H9 (cell line): Measurements from ENCODE around the gene BBX. TPM values are rescaled to one million over a fixed set of nuclear protein-coding genes. Genes with fewer than 3 reads are reported as not detected.

Experiments
- DNase-seq: peaks from one replicate; pipeline ENCODE4 v3.0.0-alpha.2; 2017
- H2AFZ ChIP-seq: one replicate; pipeline ENCODE4 v1.6.1; 2013; ENCODE audit warnings: mild to moderate bottlenecking, low read length, control low read depth, moderate library complexity
- H2AK5ac ChIP-seq: 2 replicates; pipeline ENCODE4 v1.6.1; 2013; ENCODE audit warnings: low read length, control low read depth, mixed read lengths; ENCODE audit not compliant: insufficient read length
- H2BK120ac ChIP-seq: one replicate; pipeline ENCODE4 v1.6.1; 2013; ENCODE audit warnings: low read depth, mild to moderate bottlenecking, low read length, control low read depth, inconsistent platforms; ENCODE audit not compliant: poor library complexity, severe bottlenecking
- H2BK12ac ChIP-seq: 2 replicates; pipeline ENCODE4 v1.6.1; 2013; ENCODE audit warnings: low read length, control low read depth, mixed read lengths, low read depth; ENCODE audit not compliant: insufficient read length
- H2BK15ac ChIP-seq: 2 replicates; pipeline ENCODE4 v1.6.1; 2013; ENCODE audit warnings: low read depth, low read length, control low read depth
- H2BK20ac ChIP-seq: one replicate; pipeline ENCODE4 v1.6.1; 2013; ENCODE audit warnings: low read depth, mild to moderate bottlenecking, low read length, control low read depth, inconsistent platforms; ENCODE audit not compliant: poor library complexity, severe bottlenecking
- H2BK5ac ChIP-seq: 2 replicates; pipeline ENCODE4 v1.6.1; 2013; ENCODE audit warnings: low read length, control low read depth, mixed read lengths; ENCODE audit not compliant: insufficient read length
- H3K14ac ChIP-seq: 2 replicates; pipeline ENCODE4 v1.6.1; 2013; ENCODE audit warnings: low read length, control low read depth; ENCODE audit not compliant: insufficient read depth
- H3K18ac ChIP-seq: 2 replicates; pipeline ENCODE4 v1.6.1; 2013; ENCODE audit warnings: low read depth, mild to moderate bottlenecking, mixed read lengths, low read length, control low read depth; ENCODE audit not compliant: insufficient read length
- H3K23ac ChIP-seq: 2 replicates; pipeline ENCODE4 v1.6.1; 2013; ENCODE audit warnings: low read length, control low read depth, mixed read lengths, low read depth; ENCODE audit not compliant: insufficient read length
- H3K23me2 ChIP-seq: 2 replicates; pipeline ENCODE4 v1.6.1; 2013; ENCODE audit warnings: low read depth, mild to moderate bottlenecking, mixed read lengths, low read length, control low read depth; ENCODE audit not compliant: insufficient read length, poor library complexity, severe bottlenecking
- H3K27ac ChIP-seq: 2 replicates; pipeline ENCODE4 v1.5.1; 2013; ENCODE audit warnings: low read length, control low read depth, mixed read lengths, low read depth; ENCODE audit not compliant: insufficient read length
- H3K27me3 ChIP-seq: 2 replicates; pipeline ENCODE4 v1.6.1; 2013; ENCODE audit warnings: low read length, control low read depth, inconsistent platforms; ENCODE audit not compliant: insufficient read depth
- H3K4ac ChIP-seq: 2 replicates; pipeline ENCODE4 v1.6.1; 2013; ENCODE audit warnings: low read depth, mild to moderate bottlenecking, control low read depth, inconsistent platforms, low read length, moderate library complexity
- H3K4me1 ChIP-seq: 2 replicates; pipeline ENCODE4 v1.6.1; 2013; ENCODE audit warnings: low read length, control low read depth, inconsistent platforms; ENCODE audit not compliant: insufficient read depth
- H3K4me2 ChIP-seq: 2 replicates; pipeline ENCODE4 v1.6.1; 2013; ENCODE audit warnings: low read length, control low read depth, mixed read lengths; ENCODE audit not compliant: insufficient read length, insufficient read depth
- H3K56ac ChIP-seq: 2 replicates; pipeline ENCODE4 v1.6.1; 2013; ENCODE audit warnings: low read depth, mild to moderate bottlenecking, mixed read lengths, low read length, control low read depth; ENCODE audit not compliant: insufficient read length
- H3K79me1 ChIP-seq: 2 replicates; pipeline ENCODE4 v1.6.1; 2013; ENCODE audit warnings: low read depth, mild to moderate bottlenecking, moderate library complexity, low read length, control low read depth, inconsistent platforms; ENCODE audit not compliant: insufficient read depth, poor library complexity, severe bottlenecking
- H3K79me2 ChIP-seq: 2 replicates; pipeline ENCODE4 v1.6.1; 2013; ENCODE audit warnings: low read length, control low read depth, inconsistent platforms; ENCODE audit not compliant: insufficient read depth
- H3K9ac ChIP-seq: 2 replicates; pipeline ENCODE4 v1.6.1; 2013; ENCODE audit warnings: low read length, control low read depth, mixed read lengths; ENCODE audit not compliant: insufficient read length; ENCODE audit errors: extremely low read depth
- H3K9me3 ChIP-seq: one replicate; pipeline ENCODE4 v1.6.1; 2013; ENCODE audit warnings: low read depth, low read length, inconsistent platforms; ENCODE audit not compliant: control insufficient read depth
- H3T11ph ChIP-seq: one replicate; pipeline ENCODE4 v1.6.1; 2013; ENCODE audit warnings: mild to moderate bottlenecking, low read length, control low read depth, inconsistent platforms
- H4K20me1 ChIP-seq: one replicate; pipeline ENCODE4 v1.6.1; 2013; ENCODE audit not compliant: control insufficient read depth, insufficient read length, insufficient read depth
- H4K5ac ChIP-seq: 2 replicates; pipeline ENCODE4 v1.6.1; 2013; ENCODE audit warnings: low read depth, mild to moderate bottlenecking, mixed read lengths, low read length, control low read depth; ENCODE audit not compliant: insufficient read length
- H4K8ac ChIP-seq: replicated peaks from 2 replicates; pipeline ENCODE4 v1.6.1; 2013; ENCODE audit warnings: low read length, control low read depth, mixed read lengths, low read depth; ENCODE audit not compliant: insufficient read length
- H4K91ac ChIP-seq: 2 replicates; pipeline ENCODE4 v1.6.1; 2013; ENCODE audit warnings: low read depth, mild to moderate bottlenecking, moderate library complexity, mixed read lengths, low read length, control low read depth; ENCODE audit not compliant: insufficient read length
- H3K27ac Mint-ChIP-seq, 3 experiments: 2 replicates in 2 of 3; 3 replicates in 1 of 3; pipeline ENCODE4 v1.8.0; 2020 to 2021; ENCODE audit warnings: mixed read lengths in 3 of 3, mild to moderate bottlenecking in 1 of 3, moderate library complexity in 1 of 3
- H3K27me3 Mint-ChIP-seq: 2 replicates; pipeline ENCODE4 v1.8.0; 2021; ENCODE audit warnings: low read depth, mild to moderate bottlenecking, moderate library complexity, mixed read lengths
- H3K36me3 Mint-ChIP-seq, 3 experiments: 2 replicates in 2 of 3; 3 replicates in 1 of 3; pipeline ENCODE4 v1.8.0; 2020 to 2021; ENCODE audit warnings: low read depth in 3 of 3, mixed read lengths in 3 of 3; ENCODE audit not compliant: insufficient read depth in 1 of 3
- H3K4me1 Mint-ChIP-seq, 2 experiments: 2 replicates each; pipeline ENCODE4 v1.8.0; 2020; ENCODE audit warnings: mixed read lengths in 2 of 2
- H3K4me3 Mint-ChIP-seq, 2 experiments: 2 replicates in 1 of 2; 3 replicates in 1 of 2; pipeline ENCODE4 v1.8.0; 2020 to 2021; ENCODE audit warnings: mild to moderate bottlenecking in 2 of 2, mixed read lengths in 2 of 2, moderate library complexity in 1 of 2
- H3K9me3 Mint-ChIP-seq, 2 experiments: 2 replicates in 1 of 2; 3 replicates in 1 of 2; pipeline ENCODE4 v1.8.0; 2020; ENCODE audit warnings: mild to moderate bottlenecking in 2 of 2, mixed read lengths in 2 of 2, moderate library complexity in 1 of 2
- WGBS: extraction: QIAGEN DNeasy Blood & Tissue Kit; methylation state at CpG from one replicate; pipeline ENCODE4 v1.1.7; 2013; ENCODE audit warnings: missing lambda C conversion rate, low lambda C conversion rate, mixed read lengths; ENCODE audit not compliant: insufficient read length; ENCODE audit errors: extremely low coverage; 5-methylcytosine and 5-hydroxymethylcytosine counted together
- total RNA-seq: library from RNA; stranded (reverse); gene quantifications from 2 replicates; pipeline ENCODE4 v1.2.1, GENCODE V29; 2021
- TF ChIP-seq, protein P1 (sequence below): fragments of 200-600 bp; sonication (generic); conservative IDR thresholded peaks from 3 replicates; pipeline ENCODE4 v1.8.0; 2021; ENCODE audit warnings: antibody characterized with exemption, mild to moderate bottlenecking

BBX gene
- total RNA-seq, 1 experiment from 2014 or later: 34.8 TPM

DNA sequence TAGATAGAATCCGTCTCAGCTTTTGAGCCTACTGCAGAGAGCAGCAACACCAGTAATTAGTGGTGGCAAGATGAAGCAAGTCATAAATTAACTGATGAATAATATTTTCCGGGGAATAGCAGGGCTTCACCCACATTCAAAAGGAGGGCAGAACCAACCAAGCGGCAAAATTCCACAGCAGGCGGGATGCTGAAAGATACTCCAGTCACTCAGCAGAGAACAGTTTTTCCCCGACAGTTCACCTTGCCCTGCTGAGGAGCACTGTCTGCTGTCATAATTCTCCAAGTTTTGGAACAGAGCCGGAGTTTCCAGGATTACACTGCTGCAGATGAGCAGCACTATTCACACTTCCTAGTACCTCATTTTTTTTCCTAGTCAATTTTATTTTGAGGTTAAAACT is 293.3 kb downstream of the BBX start:
- Histone ChIP-seq H4K20me1 (no peaks in the 10 kb centered on the region), H3K4me2 (no peak overlapping the region), H3K14ac (no peak overlapping the region), H3T11ph (no peak overlapping the region), H3K23ac (no peak overlapping the region), H4K91ac (no peak overlapping the region), H3K23me2 (no peaks in the 10 kb centered on the region), H3K79me1 (no peaks in the 10 kb centered on the region), H2BK15ac (no peak overlapping the region), H2AFZ (no peak overlapping the region), H4K5ac (no peak overlapping the region), H2BK120ac (no peak overlapping the region), H3K18ac (no peak overlapping the region), H3K27me3 (no peaks in the 10 kb centered on the region), H2AK5ac (no peak overlapping the region), H3K79me2 (no peaks in the 10 kb centered on the region), H4K8ac (no peak overlapping the region), H3K27ac (no peak overlapping the region), H3K9ac (no peak overlapping the region), H3K4ac (no peak overlapping the region), H3K4me1 (no peaks in the 10 kb centered on the region), H2BK12ac (no peak overlapping the region), H2BK20ac (no peak overlapping the region), H3K56ac (no peak overlapping the region), H2BK5ac (no peak overlapping the region), H3K9me3 (no peaks in the 10 kb centered on the region)
- H3K27me3 Mint-ChIP-seq: no peaks in the 10 kb centered on the region
- H3K4me1 Mint-ChIP-seq: peaks cover 8 to 10% of the 10 kb centered on the region in 2 experiments; a peak in 2 of 4 replicates
- no peak overlapping the region for H3K4me3 Mint-ChIP-seq
- no peak overlapping the region for H3K27ac Mint-ChIP-seq
- H3K36me3 Mint-ChIP-seq: no peaks in the 10 kb centered on the region
- TF ChIP-seq, protein P1, sequence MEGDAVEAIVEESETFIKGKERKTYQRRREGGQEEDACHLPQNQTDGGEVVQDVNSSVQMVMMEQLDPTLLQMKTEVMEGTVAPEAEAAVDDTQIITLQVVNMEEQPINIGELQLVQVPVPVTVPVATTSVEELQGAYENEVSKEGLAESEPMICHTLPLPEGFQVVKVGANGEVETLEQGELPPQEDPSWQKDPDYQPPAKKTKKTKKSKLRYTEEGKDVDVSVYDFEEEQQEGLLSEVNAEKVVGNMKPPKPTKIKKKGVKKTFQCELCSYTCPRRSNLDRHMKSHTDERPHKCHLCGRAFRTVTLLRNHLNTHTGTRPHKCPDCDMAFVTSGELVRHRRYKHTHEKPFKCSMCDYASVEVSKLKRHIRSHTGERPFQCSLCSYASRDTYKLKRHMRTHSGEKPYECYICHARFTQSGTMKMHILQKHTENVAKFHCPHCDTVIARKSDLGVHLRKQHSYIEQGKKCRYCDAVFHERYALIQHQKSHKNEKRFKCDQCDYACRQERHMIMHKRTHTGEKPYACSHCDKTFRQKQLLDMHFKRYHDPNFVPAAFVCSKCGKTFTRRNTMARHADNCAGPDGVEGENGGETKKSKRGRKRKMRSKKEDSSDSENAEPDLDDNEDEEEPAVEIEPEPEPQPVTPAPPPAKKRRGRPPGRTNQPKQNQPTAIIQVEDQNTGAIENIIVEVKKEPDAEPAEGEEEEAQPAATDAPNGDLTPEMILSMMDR: no peak
- DNase-seq: no peak
- WGBS: no CpG with 5 or more reads among the region's 6 CpGs
- H3K9me3 Mint-ChIP-seq: no peaks in the 10 kb centered on the region
